Thoracic aorta (tissue), 2 donors: Measurements from ENCODE around the gene CDK5. TPM values are rescaled to one million over a fixed set of nuclear protein-coding genes. Genes with fewer than 3 reads are reported as not detected.

Experiments used
- ATAC-seq: fragments of 150-250 bp; one replicate; pipeline ENCODE4 v1.8.0; 2017; ENCODE audit warnings: low read depth; ENCODE audit not compliant: insufficient number of reproducible peaks, low FRiP score
- DNase-seq: peaks from one replicate; pipeline ENCODE4 v3.0.0-alpha.2; 2020; ENCODE audit warnings: low spot score
- H3K27ac ChIP-seq, 2 donors: fragments of 200-600 bp; sonication (generic); 1 replicate in 1 of 2; 2 replicates in 1 of 2; pipeline ENCODE4 v1.5.1; 2016; ENCODE audit warnings: mild to moderate bottlenecking in 2 of 2, moderate library complexity in 2 of 2
- H3K27me3 ChIP-seq: fragments of 200-600 bp; sonication (generic); replicated peaks from 2 replicates; pipeline ENCODE4 v1.6.0; 2016; ENCODE audit warnings: mild to moderate bottlenecking; ENCODE audit not compliant: insufficient read depth
- H3K36me3 ChIP-seq: fragments of 200-600 bp; sonication (generic); one replicate; pipeline ENCODE4 v1.5.1; 2016
- H3K4me1 ChIP-seq, 2 donors: fragments of 200-600 bp; sonication (generic); 1 replicate in 1 of 2; 2 replicates in 1 of 2; pipeline versions ENCODE4 v1.5.1 to v1.6.0; 2016; ENCODE audit warnings: low read depth in 2 of 2, mild to moderate bottlenecking in 1 of 2; ENCODE audit not compliant: control insufficient read depth in 1 of 2
- H3K4me3 ChIP-seq: fragments of 200-600 bp; sonication (generic); 2 replicates; pipeline ENCODE4 v1.5.1; 2016; ENCODE audit warnings: mild to moderate bottlenecking
- H3K9me3 ChIP-seq: fragments of 200-600 bp; sonication (generic); 2 replicates; pipeline ENCODE4 v1.5.1; 2016
- CTCF ChIP-seq: fragments of 200-600 bp; sonication (generic); IDR thresholded peaks from one replicate; pipeline ENCODE4 v1.5.1; 2019; ENCODE audit warnings: antibody characterized with exemption
- total RNA-seq, 2 donors: library from RNA; depleted of rRNA; stranded (reverse); fragments of >200 nt; gene quantifications; one replicate each; pipeline versions ENCODE4 v1.1.0 to v1.2.3, GENCODE V29; 2016

The CDK5 gene
- total RNA-seq, 2 donors from 2014 or later = 1.8 to 3.1 TPM

- Histone ChIP-seq H3K36me3 (peaks cover 19% of the 10 kb centered on the region), H3K27me3 (no peaks in the 10 kb centered on the region), H3K27ac (peak overlapping the region in 1 of 2 donors; percentile 96), H3K4me3 (peak overlapping the region; percentile 98), H3K9me3 (no peaks in the 10 kb centered on the region), H3K4me1 (peaks cover 25 to 46% of the 10 kb centered on the region in 2 donors)
- ATAC-seq = no peak
- TF ChIP-seq CTCF = no peak
- no peak for DNase-seq
Measured at GRCh38 chr7:151079199-151079910, 21.7 kb upstream of the CDK5 start.

- no peak overlapping the region for H3K4me3 ChIP-seq
- H3K27ac ChIP-seq = no peak overlapping the region
- no peak for TF ChIP-seq CTCF
- H3K27me3 ChIP-seq = no peaks in the 10 kb centered on the region
- peaks cover 25 to 41% of the 10 kb centered on the region in 2 donors for H3K4me1 ChIP-seq
- DNase-seq = no peak
- H3K9me3 ChIP-seq = no peaks in the 10 kb centered on the region
- peaks cover 28% of the 10 kb centered on the region for H3K36me3 ChIP-seq
- ATAC-seq = no peak
Measured at GRCh38 chr7:151078233-151079040, 20.7 kb upstream of the CDK5 start.

- Histone ChIP-seq H3K4me3 (no peak overlapping the region), H3K4me1 (peaks cover 25 to 39% of the 10 kb centered on the region in 2 donors), H3K27me3 (no peaks in the 10 kb centered on the region), H3K9me3 (no peaks in the 10 kb centered on the region), H3K27ac (no peak overlapping the region), H3K36me3 (peaks cover 28% of the 10 kb centered on the region)
- ATAC-seq (no peak), DNase-seq (no peak)
- no peak for TF ChIP-seq CTCF
Measured at GRCh38 chr7:151077705-151078232, 20.1 kb upstream of the CDK5 start.

- no peak for TF ChIP-seq CTCF
- Histone ChIP-seq H3K9me3 (no peaks in the 10 kb centered on the region), H3K27ac (no peak overlapping the region), H3K27me3 (no peaks in the 10 kb centered on the region), H3K4me1 (peaks cover 18 to 32% of the 10 kb centered on the region in 2 donors), H3K4me3 (no peak overlapping the region), H3K36me3 (peaks cover 33% of the 10 kb centered on the region)
- no peak for ATAC-seq
- DNase-seq = no peak
Measured at GRCh38 chr7:151076863-151077704, 19.4 kb upstream of the CDK5 start.
